Measurements from ENCODE around the gene CABP7.

The CABP7 gene

GRCh38 chr22:29693161-29693560 lies 26.6 kb upstream of the CABP7 start:
- Histone ChIP-seq H2BK5ac (ENCODE audit: low read depth, low read length, poor library complexity, severe bottlenecking) (no peak overlapping the region), H2AFZ (ENCODE audit: low read depth, low read length) (no peak overlapping the region), H3K27ac (ENCODE audit: low read length, poor library complexity, severe bottlenecking) (no peak overlapping the region), H4K91ac (ENCODE audit: low read length) (no peak overlapping the region), H3K36me3 (ENCODE audit: control insufficient read depth in 1 of 2, insufficient read depth in 2 of 2, low read depth in 1 of 2, low read length in 2 of 2) (peaks cover 31 to 88% of the 10 kb centered on the region in 2 experiments), H3K4me2 (ENCODE audit: low read length, poor library complexity, severe bottlenecking) (no peak overlapping the region), H2BK15ac (ENCODE audit: low read depth, poor library complexity, severe bottlenecking) (no peak overlapping the region), H4K8ac (ENCODE audit: low read length) (no peak overlapping the region), H3K23ac (ENCODE audit: low read length in 2 of 2) (no peak overlapping the region), H3K14ac (ENCODE audit: low read length in 2 of 2) (no peak overlapping the region), H3K27me3 (ENCODE audit: control insufficient read depth in 1 of 2, insufficient read depth in 1 of 2, low read length in 2 of 2) (no peaks in the 10 kb centered on the region), H2AK5ac (ENCODE audit: low read length, severe bottlenecking) (no peak overlapping the region), H3K9me3 (ENCODE audit: control insufficient read depth, low read length) (no peaks in the 10 kb centered on the region), H3K18ac (ENCODE audit: low read depth in 1 of 2, low read length in 2 of 2) (no peak overlapping the region), H3K4me3 (ENCODE audit: insufficient read depth in 1 of 2, low read depth in 1 of 2, low read length in 2 of 2) (no peak overlapping the region), H2BK120ac (ENCODE audit: low read depth, low read length) (no peak overlapping the region), H3K79me1 (replicated peaks; ENCODE audit: low read length, poor library complexity, severe bottlenecking) (peaks cover 60% of the 10 kb centered on the region), H3K9ac (ENCODE audit: low read length) (no peak overlapping the region), H2BK12ac (ENCODE audit: low read length in 2 of 2) (no peak overlapping the region), H3K4ac (ENCODE audit: low read depth in 1 of 2, low read length in 2 of 2) (no peak overlapping the region), H3K4me1 (ENCODE audit: control insufficient read depth, insufficient read depth, low read depth, low read length) (peaks cover 15% of the 10 kb centered on the region)
- WGBS: 91% methylated on average over 8 of the region's 8 CpGs
- DNase-seq: no peak

- H2BK5ac ChIP-seq (ENCODE audit: low read depth, low read length, poor library complexity, severe bottlenecking): no peak overlapping the region
- H3K36me3 ChIP-seq (ENCODE audit: control insufficient read depth in 1 of 2, insufficient read depth in 2 of 2, low read depth in 1 of 2, low read length in 2 of 2): peaks cover 34 to 88% of the 10 kb centered on the region in 2 experiments
- no peak overlapping the region for H3K27ac ChIP-seq (ENCODE audit: low read length, poor library complexity, severe bottlenecking)
- H3K23ac ChIP-seq (ENCODE audit: low read length in 2 of 2): no peak overlapping the region
- H3K79me1 ChIP-seq (replicated peaks; ENCODE audit: low read length, poor library complexity, severe bottlenecking): peaks cover 60% of the 10 kb centered on the region
- H4K91ac ChIP-seq (ENCODE audit: low read length): no peak overlapping the region
- no peak overlapping the region for H2BK12ac ChIP-seq (ENCODE audit: low read length in 2 of 2)
- 80% methylated on average over 6 of the region's 9 CpGs for WGBS
- no peaks in the 10 kb centered on the region for H3K9me3 ChIP-seq (ENCODE audit: control insufficient read depth, low read length)
- no peak overlapping the region for H2AFZ ChIP-seq (ENCODE audit: low read depth, low read length)
- no peak overlapping the region for H2BK120ac ChIP-seq (ENCODE audit: low read depth, low read length)
- no peak overlapping the region for H3K4me2 ChIP-seq (ENCODE audit: low read length, poor library complexity, severe bottlenecking)
- no peak for DNase-seq
- no peak overlapping the region for H3K14ac ChIP-seq (ENCODE audit: low read length in 2 of 2)
- H3K4ac ChIP-seq (ENCODE audit: low read depth in 1 of 2, low read length in 2 of 2): no peak overlapping the region
- no peak overlapping the region for H3K4me3 ChIP-seq (ENCODE audit: insufficient read depth in 1 of 2, low read depth in 1 of 2, low read length in 2 of 2)
- no peak overlapping the region for H3K18ac ChIP-seq (ENCODE audit: low read depth in 1 of 2, low read length in 2 of 2)
- H4K8ac ChIP-seq (ENCODE audit: low read length): no peak overlapping the region
- peaks cover 16% of the 10 kb centered on the region for H3K4me1 ChIP-seq (ENCODE audit: control insufficient read depth, insufficient read depth, low read depth, low read length)
- H3K9ac ChIP-seq (ENCODE audit: low read length): no peak overlapping the region
- H2BK15ac ChIP-seq (ENCODE audit: low read depth, poor library complexity, severe bottlenecking): no peak overlapping the region
- no peaks in the 10 kb centered on the region for H3K27me3 ChIP-seq (ENCODE audit: control insufficient read depth in 1 of 2, insufficient read depth in 1 of 2, low read length in 2 of 2)
- H2AK5ac ChIP-seq (ENCODE audit: low read length, severe bottlenecking): no peak overlapping the region
Observed at GRCh38 chr22:29693671-29694070, 26.1 kb upstream of the CABP7 start.

- H2BK120ac ChIP-seq (ENCODE audit: low read depth, low read length): no peak overlapping the region
- H2AK5ac ChIP-seq (ENCODE audit: low read length, severe bottlenecking): no peak overlapping the region
- peaks cover 13% of the 10 kb centered on the region for H3K4me1 ChIP-seq (ENCODE audit: control insufficient read depth, insufficient read depth, low read depth, low read length)
- WGBS: 98% methylated on average over 33 of the region's 33 CpGs
- no peak overlapping the region for H2BK15ac ChIP-seq (ENCODE audit: low read depth, poor library complexity, severe bottlenecking)
- H3K27ac ChIP-seq (ENCODE audit: low read length, poor library complexity, severe bottlenecking): no peak overlapping the region
- no peak overlapping the region for H2AFZ ChIP-seq (ENCODE audit: low read depth, low read length)
- no peak for DNase-seq
- H3K4me3 ChIP-seq (ENCODE audit: insufficient read depth in 1 of 2, low read depth in 1 of 2, low read length in 2 of 2): no peak overlapping the region
- no peak overlapping the region for H3K14ac ChIP-seq (ENCODE audit: low read length in 2 of 2)
- H3K27me3 ChIP-seq (ENCODE audit: control insufficient read depth in 1 of 2, insufficient read depth in 1 of 2, low read length in 2 of 2): peaks cover 0 to 1% of the 10 kb centered on the region in 2 experiments
- peaks cover 53% of the 10 kb centered on the region for H3K79me1 ChIP-seq (replicated peaks; ENCODE audit: low read length, poor library complexity, severe bottlenecking)
- no peaks in the 10 kb centered on the region for H3K9me3 ChIP-seq (ENCODE audit: control insufficient read depth, low read length)
- H3K4me2 ChIP-seq (ENCODE audit: low read length, poor library complexity, severe bottlenecking): no peak overlapping the region
- no peak overlapping the region for H3K23ac ChIP-seq (ENCODE audit: low read length in 2 of 2)
- no peak overlapping the region for H3K9ac ChIP-seq (ENCODE audit: low read length)
- peak overlapping the region; percentile 21 for H4K91ac ChIP-seq (ENCODE audit: low read length)
- H3K36me3 ChIP-seq (ENCODE audit: control insufficient read depth in 1 of 2, insufficient read depth in 2 of 2, low read depth in 1 of 2, low read length in 2 of 2): peaks cover 36 to 83% of the 10 kb centered on the region in 2 experiments
- H4K8ac ChIP-seq (ENCODE audit: low read length): no peak overlapping the region
- no peak overlapping the region for H3K18ac ChIP-seq (ENCODE audit: low read depth in 1 of 2, low read length in 2 of 2)
- no peak overlapping the region for H2BK5ac ChIP-seq (ENCODE audit: low read depth, low read length, poor library complexity, severe bottlenecking)
- no peak overlapping the region for H3K4ac ChIP-seq (ENCODE audit: low read depth in 1 of 2, low read length in 2 of 2)
- H2BK12ac ChIP-seq (ENCODE audit: low read length in 2 of 2): no peak overlapping the region
Observed at GRCh38 chr22:29695129-29695926, 24.5 kb upstream of the CABP7 start.

GRCh38 chr22:29697853-29698598 lies 21.8 kb upstream of the CABP7 start:
- Histone ChIP-seq H2BK120ac (ENCODE audit: low read depth, low read length) (no peak overlapping the region), H3K27me3 (ENCODE audit: control insufficient read depth in 1 of 2, insufficient read depth in 1 of 2, low read length in 2 of 2) (peaks cover 0 to 26% of the 10 kb centered on the region in 2 experiments), H3K4me2 (ENCODE audit: low read length, poor library complexity, severe bottlenecking) (no peak overlapping the region), H2BK5ac (ENCODE audit: low read depth, low read length, poor library complexity, severe bottlenecking) (no peak overlapping the region), H3K27ac (ENCODE audit: low read length, poor library complexity, severe bottlenecking) (no peak overlapping the region), H3K4me3 (ENCODE audit: insufficient read depth in 1 of 2, low read depth in 1 of 2, low read length in 2 of 2) (no peak overlapping the region), H2BK15ac (ENCODE audit: low read depth, poor library complexity, severe bottlenecking) (no peak overlapping the region), H3K18ac (ENCODE audit: low read depth in 1 of 2, low read length in 2 of 2) (no peak overlapping the region), H2AK5ac (ENCODE audit: low read length, severe bottlenecking) (no peak overlapping the region), H3K9me3 (ENCODE audit: control insufficient read depth, low read length) (no peaks in the 10 kb centered on the region), H4K91ac (ENCODE audit: low read length) (no peak overlapping the region), H3K9ac (ENCODE audit: low read length) (no peak overlapping the region), H2BK12ac (ENCODE audit: low read length in 2 of 2) (no peak overlapping the region), H3K79me1 (replicated peaks; ENCODE audit: low read length, poor library complexity, severe bottlenecking) (peaks cover 32% of the 10 kb centered on the region), H3K4me1 (ENCODE audit: control insufficient read depth, insufficient read depth, low read depth, low read length) (peaks cover 26% of the 10 kb centered on the region), H3K23ac (ENCODE audit: low read length in 2 of 2) (no peak overlapping the region), H4K8ac (ENCODE audit: low read length) (no peak overlapping the region), H2AFZ (ENCODE audit: low read depth, low read length) (no peak overlapping the region), H3K14ac (ENCODE audit: low read length in 2 of 2) (no peak overlapping the region), H3K4ac (ENCODE audit: low read depth in 1 of 2, low read length in 2 of 2) (no peak overlapping the region), H3K36me3 (ENCODE audit: control insufficient read depth in 1 of 2, insufficient read depth in 2 of 2, low read depth in 1 of 2, low read length in 2 of 2) (peaks cover 36 to 58% of the 10 kb centered on the region in 2 experiments)
- 94% methylated on average over 16 of the region's 16 CpGs for WGBS
- no peak for DNase-seq

Data from mesenchymal stem cell (in vitro differentiated cells and primary cell).